ENCODE results near the gene HSPB7. TPM values are rescaled to one million over a fixed set of nuclear protein-coding genes. Genes with fewer than 3 reads are reported as not detected.

Gene HSPB7
- total and polyA plus RNA-seq, 2 donors (not counting 3 experiments of a cell fraction or from before 2014, with no cell fraction given) = not detected

DNA sequence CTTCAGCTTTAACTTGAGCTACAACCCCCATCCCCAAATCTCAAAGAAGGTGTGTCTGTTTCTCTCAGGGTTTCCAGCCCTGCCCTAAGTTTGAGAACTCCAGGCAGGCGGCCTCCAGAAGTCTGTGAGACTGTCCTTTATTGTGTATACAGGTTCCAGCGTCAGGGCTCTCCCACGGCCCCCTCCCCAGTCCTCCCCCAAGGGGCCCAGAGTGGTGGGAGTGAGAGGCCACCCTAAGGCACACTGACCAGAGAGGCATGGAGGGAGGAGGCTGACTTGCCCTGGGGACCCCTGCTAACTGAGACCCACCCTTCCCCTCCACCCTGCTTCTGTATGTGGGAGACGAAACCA lies 4.0 kb downstream of the HSPB7 start:
- H3K9me1 ChIP-seq (replicated peaks; ENCODE audit: control insufficient read depth, extremely low read depth, insufficient read depth, low read length) = no peaks in the 10 kb centered on the region
- DNase-seq (ENCODE audit: low read depth, low spot score) (no peak), FAIRE-seq (no peak)
- TF ChIP-seq GATA2 (IDR thresholded peaks at IDR 0.05; ENCODE audit: insufficient read depth, insufficient read length, low read depth, low read length) = no peak
- TF ChIP-seq JUN (IDR thresholded peaks at IDR 0.05; ENCODE audit: borderline replicate concordance, insufficient read depth, insufficient read length, low read depth) = no peak
- no peak for TF ChIP-seq MYC (IDR thresholded peaks at IDR 0.05; ENCODE audit: low read depth, low read length)
- no peak for TF ChIP-seq EZH2 (IDR thresholded peaks at IDR 0.05; ENCODE audit: borderline replicate concordance, low read depth, low read length, severe bottlenecking)
- no peak for TF ChIP-seq POLR2A (IDR thresholded peaks at IDR 0.05; ENCODE audit: low read depth, low read length)
- no peak for TF ChIP-seq FOS (IDR thresholded peaks at IDR 0.05; ENCODE audit: borderline replicate concordance, insufficient read depth, low read length)
- no peak for TF ChIP-seq POLR2AphosphoS5 (IDR thresholded peaks at IDR 0.05; ENCODE audit: insufficient read depth, low read depth, low read length)
- TF ChIP-seq, protein P1, sequence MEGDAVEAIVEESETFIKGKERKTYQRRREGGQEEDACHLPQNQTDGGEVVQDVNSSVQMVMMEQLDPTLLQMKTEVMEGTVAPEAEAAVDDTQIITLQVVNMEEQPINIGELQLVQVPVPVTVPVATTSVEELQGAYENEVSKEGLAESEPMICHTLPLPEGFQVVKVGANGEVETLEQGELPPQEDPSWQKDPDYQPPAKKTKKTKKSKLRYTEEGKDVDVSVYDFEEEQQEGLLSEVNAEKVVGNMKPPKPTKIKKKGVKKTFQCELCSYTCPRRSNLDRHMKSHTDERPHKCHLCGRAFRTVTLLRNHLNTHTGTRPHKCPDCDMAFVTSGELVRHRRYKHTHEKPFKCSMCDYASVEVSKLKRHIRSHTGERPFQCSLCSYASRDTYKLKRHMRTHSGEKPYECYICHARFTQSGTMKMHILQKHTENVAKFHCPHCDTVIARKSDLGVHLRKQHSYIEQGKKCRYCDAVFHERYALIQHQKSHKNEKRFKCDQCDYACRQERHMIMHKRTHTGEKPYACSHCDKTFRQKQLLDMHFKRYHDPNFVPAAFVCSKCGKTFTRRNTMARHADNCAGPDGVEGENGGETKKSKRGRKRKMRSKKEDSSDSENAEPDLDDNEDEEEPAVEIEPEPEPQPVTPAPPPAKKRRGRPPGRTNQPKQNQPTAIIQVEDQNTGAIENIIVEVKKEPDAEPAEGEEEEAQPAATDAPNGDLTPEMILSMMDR (IDR thresholded peaks at IDR 0.05; ENCODE audit: extremely low read depth in 1 of 2, insufficient read depth in 1 of 2, low read depth in 1 of 2, low read length in 2 of 2) = no peak
- TF ChIP-seq, protein P2, sequence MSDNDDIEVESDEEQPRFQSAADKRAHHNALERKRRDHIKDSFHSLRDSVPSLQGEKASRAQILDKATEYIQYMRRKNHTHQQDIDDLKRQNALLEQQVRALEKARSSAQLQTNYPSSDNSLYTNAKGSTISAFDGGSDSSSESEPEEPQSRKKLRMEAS (IDR thresholded peaks at IDR 0.05; ENCODE audit: insufficient read depth, insufficient read length) = no peak
- H3K4me1 ChIP-seq (ENCODE audit: control insufficient read depth, extremely low read depth, insufficient read depth, low read length) = peaks cover 4% of the 10 kb centered on the region
- H3K9me3 ChIP-seq (replicated peaks; ENCODE audit: control insufficient read depth, insufficient read depth, low read length) = no peaks in the 10 kb centered on the region
- POLR2A ChIA-PET = no interaction called here
- no TSS peak for BruUV-seq (replicated peaks)
- no peak overlapping the region for H3K4me2 ChIP-seq (ENCODE audit: insufficient read depth, low read length)
- CTCF ChIA-PET = no interaction called here
- H3K9ac ChIP-seq (replicated peaks; ENCODE audit: extremely low read depth, insufficient read depth, low read length) = no peak overlapping the region
- no peaks in the 10 kb centered on the region for H3K79me2 ChIP-seq (ENCODE audit: control insufficient read depth, insufficient read depth, low read length)
- intact Hi-C loops (cut with micrococcal nuclease) (no loop called here), dilution Hi-C loops (cut with MboI; ENCODE audit: extremely low pct_ligation_motif_present, low sequenced_read_pairs) (no loop called here)
- no peaks in the 10 kb centered on the region for H4K20me1 ChIP-seq (replicated peaks; ENCODE audit: control insufficient read depth, extremely low read depth, insufficient read depth, low read length)
- H3K4me3 ChIP-seq (replicated peaks in 1 of 3; ENCODE audit: insufficient read depth in 1 of 3, low read depth in 1 of 3, low read length in 3 of 3) = no peak overlapping the region
- no peak overlapping the region for H2AFZ ChIP-seq (ENCODE audit: low read depth, low read length)
- H3K36me3 ChIP-seq (ENCODE audit: control insufficient read depth in 2 of 2, extremely low read depth in 1 of 2, insufficient read depth in 2 of 2, low read length in 2 of 2) = no peaks in the 10 kb centered on the region
- H3K27ac ChIP-seq (ENCODE audit: insufficient read depth, low read depth, low read length) = no peak overlapping the region
- H3K27me3 ChIP-seq (ENCODE audit: control insufficient read depth in 2 of 2, insufficient read depth in 2 of 2, low read length in 2 of 2) = no peaks in the 10 kb centered on the region

Measured in endothelial cell of umbilical vein (primary cell).